ELR (cell line): ENCODE data around the gene SPEM3.

Experiments
- DNase-seq: peaks from one replicate; pipeline ENCODE4 v3.0.0-alpha.2; 2015; ENCODE audit warnings: low read depth

Gene SPEM3

GRCh38 chr17:7428557-7428956 is at the start of gene SPEM3:
Gene SPEM3, plus strand, starts transcription at chr17:7428857. Its CDS starts 46 bp downstream, at chr17:7428903.
- no peak for DNase-seq

DNA sequence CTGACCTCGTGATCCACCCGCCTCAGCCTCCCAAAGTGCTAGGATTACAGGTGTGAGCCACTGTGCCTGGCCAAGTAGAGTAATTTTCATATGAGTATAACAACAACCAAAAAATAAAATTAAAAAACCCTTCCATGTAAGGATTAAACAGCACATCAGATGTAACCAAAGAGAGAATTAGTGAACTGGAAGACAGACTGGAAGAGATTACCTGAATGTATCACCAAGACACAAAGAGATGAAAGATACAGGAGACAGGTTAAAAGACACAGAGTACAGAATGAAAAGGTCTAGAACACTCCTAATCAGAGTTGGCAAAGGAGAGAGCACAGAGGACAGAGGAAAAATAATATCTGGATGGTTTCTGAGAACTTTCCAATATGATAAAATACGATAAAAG is 49.5 kb upstream of the SPEM3 start:
- DNase-seq, result no peak

DNA sequence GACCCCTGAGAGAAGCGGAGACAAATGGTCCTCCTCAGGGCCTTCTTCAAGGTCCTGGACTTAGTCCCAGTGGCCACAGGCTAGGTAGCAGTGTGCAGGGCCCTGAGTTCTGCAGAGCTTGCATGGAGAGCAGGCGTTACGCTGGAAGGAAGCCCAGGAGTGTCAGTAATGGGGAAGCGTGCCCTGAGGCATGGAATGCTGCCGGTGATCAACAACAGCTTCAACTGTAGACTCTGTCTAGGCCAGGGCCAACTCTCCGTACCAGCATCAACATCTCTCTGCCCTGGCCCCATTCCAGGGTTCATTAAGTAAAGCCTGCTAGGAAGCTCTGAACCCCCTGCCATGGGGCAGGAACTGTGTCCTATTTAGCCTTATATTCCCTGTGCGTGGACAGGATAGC is 48.3 kb upstream of the SPEM3 start:
- peak; percentile 27 for DNase-seq

DNA sequence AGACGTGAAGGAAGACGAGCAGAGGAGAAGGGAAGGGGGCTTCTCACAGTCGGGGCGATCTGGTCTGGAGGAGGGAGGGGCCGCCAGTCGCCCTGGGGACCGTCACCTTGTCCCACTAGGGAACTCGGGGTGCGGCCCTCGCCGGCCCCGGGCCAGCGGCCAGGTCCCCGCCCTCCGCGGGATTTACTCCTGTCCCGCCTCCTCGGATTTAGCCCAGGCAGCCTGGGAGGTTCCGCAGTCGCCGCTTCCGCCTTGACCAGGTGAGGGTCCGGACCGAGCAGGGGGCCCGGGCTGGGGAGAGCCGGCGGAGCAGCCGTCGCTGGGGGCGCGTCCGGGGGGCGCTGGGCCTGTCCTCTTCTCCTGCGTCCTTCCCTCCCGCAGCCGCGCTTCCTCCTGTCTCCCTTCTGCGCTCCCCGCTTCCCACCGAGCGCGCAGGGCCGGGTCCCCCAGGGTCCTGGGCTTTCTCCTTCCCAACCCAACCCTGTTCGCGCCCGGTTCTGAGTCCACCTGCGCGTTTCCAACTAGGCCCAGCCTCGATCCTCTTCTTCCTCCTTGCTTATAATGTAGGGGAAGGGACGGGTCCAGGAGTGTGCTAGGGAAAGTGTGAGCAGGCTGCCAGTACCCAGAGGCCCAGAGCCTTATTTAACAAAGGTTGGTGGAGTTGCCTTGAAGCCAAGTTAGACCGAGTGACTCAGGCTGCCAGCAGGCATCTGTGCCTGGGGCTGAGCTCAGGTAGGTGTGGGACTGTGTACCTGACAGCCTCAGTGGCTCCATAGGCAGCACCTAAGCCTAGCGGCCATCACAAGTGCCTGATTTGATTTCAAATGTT is 47.6 kb upstream of the SPEM3 start, which contains the start of gene TNK1:
TNK1 (plus strand) TSS at position 235 of the 829 bp plus-strand sequence. CDS start 1,838 bp downstream, outside the sequence.
- DNase-seq, result peak; percentile 20

- no peak for DNase-seq
Observed at GRCh38 chr17:7382901-7383300, 45.8 kb upstream of the SPEM3 start.

- no peak for DNase-seq
Observed at GRCh38 chr17:7383371-7383741, 45.3 kb upstream of the SPEM3 start.

DNA sequence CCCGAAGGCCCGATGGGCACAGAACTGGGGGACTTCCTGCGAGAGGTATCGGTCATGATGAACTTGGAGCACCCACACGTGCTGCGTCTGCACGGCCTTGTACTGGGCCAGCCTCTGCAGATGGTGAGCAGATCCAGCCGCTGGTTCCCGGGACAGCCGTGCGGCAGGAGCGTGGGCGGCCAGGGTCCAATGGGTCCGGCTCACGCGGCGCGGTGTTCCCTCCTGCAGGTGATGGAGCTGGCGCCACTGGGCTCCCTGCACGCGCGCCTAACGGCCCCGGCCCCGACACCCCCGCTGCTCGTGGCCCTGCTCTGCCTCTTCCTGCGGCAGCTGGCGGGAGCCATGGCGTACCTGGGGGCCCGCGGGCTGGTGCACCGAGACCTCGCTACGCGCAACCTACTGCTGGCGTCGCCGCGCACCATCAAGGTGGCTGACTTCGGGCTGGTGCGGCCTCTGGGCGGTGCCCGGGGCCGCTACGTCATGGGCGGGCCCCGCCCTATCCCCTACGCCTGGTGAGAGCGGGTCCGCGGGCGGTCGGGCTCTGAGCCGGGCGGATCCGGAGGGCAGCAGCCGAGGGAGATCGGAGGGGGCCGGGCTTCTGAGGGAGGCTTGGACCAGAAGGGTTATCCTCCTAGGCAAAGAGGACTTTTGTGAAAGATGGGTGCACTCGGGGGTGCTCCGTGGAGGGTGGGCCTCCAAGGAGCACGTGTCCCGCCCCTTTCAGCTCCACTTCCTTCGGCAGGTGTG is 44.7 kb upstream of the SPEM3 start:
- DNase-seq, result peak; percentile 24

DNA sequence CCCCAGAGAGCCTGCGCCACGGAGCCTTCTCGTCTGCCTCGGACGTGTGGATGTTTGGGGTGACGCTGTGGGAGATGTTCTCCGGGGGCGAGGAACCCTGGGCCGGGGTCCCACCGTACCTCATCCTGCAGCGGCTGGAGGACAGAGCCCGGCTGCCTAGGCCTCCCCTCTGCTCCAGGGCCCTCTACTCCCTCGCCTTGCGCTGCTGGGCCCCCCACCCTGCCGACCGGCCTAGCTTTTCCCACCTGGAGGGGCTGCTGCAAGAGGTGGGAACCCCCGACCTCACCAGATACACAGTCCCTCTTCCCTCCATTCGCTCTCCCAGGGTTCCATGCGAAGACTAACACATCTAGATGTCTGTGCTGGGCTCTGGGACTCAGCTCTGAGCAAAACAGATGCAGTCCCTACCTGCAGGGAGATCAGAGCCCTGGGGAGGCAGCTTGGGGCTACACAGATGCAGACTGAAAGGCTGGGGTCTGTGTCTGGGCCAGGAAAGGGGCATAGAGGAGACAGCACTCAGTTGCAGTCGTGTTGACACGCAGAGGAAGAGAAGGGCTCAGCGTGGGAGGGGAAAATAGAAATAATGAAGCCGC is 44.1 kb upstream of the SPEM3 start:
- DNase-seq, result no peak

GRCh38 chr17:7388856-7389255 is 39.8 kb upstream of the SPEM3 start:
- no peak for DNase-seq

DNA sequence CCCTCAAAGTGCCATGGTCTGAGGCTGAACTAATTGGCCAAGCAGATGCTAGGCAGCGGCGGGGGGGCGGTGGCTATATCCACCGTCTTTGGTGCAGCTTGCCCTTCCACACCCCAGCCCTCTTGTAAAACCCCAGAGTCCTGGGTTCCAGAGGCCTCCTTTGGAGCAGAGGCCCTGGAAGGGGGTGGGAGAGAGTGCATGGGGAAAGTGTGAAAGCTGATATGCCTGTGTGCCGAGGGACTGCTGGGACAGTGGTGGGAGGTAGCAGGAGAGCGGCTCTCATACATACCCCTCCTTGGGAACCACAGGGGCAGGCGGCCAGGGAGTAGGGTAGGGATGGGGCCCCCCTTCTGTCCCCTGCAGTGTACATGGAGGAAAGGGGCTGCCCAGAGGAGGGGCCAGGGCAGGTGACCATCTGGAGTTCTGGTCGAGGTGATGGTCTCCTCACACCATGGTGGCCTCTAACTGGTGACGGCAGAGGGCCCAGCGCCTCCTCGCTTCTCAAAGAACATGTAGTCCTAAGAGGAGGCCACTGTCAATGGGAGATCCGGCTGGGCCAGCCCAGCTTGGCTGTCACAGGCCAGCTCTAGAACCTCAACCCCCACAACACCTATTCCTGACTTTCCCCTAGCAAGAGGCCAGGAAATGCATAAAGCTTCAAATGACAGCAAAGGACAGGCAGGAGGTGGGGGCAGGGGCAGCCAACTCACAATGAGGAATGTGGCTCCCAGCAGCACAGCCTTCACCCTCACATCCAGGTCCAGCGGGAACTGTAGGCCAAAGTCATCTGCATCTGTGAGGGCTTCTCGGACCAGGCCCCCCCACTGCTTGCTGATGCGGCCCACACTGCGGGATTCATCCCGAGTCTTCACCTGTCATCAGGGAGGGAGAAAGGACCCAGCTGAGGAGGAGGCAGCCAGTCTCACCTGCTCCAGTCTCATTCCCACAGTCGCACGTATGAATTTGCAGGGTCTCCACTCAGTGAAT is 38.4 kb upstream of the SPEM3 start:
- DNase-seq, result no peak

GRCh38 chr17:7391307-7391706 is 37.4 kb upstream of the SPEM3 start:
- DNase-seq, result no peak

DNA sequence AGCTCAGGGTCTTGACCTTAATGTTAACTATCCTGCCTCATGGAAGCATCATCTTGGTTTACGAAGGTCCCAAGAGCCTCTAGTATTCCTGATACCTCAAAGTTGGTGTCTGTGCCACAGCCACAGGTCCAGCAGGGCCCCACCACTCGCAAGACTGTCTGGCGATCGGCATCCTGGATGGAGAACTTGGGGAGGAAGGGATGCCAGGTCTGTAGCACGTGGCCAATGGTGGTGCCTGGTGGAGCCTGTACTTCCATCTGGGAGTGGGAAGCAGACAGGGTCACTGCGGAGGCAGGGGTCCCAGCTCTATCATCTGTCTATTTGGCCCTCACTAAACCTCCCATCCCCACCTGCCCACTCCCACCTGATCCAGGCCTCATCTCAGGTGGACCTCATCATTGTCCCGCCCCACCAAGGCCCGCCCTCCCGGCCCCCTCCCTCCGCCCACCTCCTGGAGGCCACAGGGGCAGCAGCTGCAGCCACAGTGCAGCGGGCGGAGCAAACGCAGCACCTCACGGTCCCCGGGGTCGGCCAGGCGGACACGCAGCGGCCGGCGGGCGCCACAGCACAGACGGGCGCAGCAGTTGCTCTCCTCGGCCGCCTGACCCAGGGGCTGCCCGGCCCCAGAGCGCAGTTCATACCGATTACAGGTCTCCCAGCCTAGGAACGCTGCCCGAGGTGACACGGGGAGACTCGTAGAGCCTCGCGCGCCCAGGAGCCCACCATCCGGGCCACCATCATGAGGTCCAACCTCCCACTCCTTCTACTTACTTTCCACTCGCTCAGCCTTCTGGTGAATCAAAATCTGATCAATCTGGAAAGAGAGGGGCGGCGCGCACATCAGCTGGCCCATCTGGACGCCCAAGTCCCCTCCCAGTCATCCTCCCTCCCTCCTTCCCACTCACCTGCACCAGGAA is 35.7 kb upstream of the SPEM3 start:
- no peak for DNase-seq

GRCh38 chr17:7393613-7394451 is 34.8 kb upstream of the SPEM3 start:
- peak; percentile 43 for DNase-seq

- peak; percentile 87 for DNase-seq
Observed at GRCh38 chr17:7394452-7395191, 34.0 kb upstream of the SPEM3 start, which contains the start of gene PLSCR3. Gene PLSCR3, minus strand, starts transcription at chr17:7394525. Its CDS starts 415 bp downstream, at chr17:7394110.

DNA sequence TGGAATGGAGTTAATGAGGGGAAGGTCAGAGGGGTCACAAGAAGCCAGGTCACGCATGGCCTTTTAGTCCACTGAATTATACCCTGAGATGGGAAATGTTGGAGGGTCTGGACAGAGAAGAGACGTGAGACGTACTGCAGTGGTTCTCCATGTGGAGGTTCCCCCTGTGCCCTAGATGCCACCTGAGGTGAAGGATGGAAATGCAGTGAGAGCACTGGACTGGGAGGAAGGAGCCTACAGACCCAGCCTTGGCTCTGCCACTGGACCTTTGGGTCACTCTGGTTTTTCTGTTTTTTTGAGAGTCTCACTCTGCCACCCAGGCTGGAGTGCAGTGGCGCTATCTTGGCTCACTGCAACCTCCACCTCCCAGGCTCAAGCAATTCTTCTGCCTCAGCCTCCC is 32.5 kb upstream of the SPEM3 start:
- DNase-seq, result no peak

DNA sequence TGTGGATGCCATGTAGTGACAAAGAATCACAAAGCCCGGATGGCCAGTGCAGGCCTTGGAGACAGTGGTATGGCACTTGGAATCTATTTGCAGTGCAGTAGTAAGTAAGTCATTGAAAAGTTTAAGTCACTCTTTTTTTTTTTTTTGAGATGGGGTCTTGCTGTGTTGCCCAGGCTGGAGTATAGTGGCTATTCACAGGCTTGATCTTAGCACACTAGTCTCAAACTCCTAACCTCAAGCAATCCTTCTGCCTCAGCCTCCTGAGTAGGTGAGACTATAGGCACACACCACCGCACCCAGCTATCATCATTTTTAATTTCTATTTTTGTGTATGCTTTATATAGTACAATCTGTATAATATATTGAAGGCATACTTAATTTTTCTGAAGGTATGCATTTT is 30.0 kb upstream of the SPEM3 start:
- no peak for DNase-seq

- DNase-seq, result no peak
Observed at GRCh38 chr17:7403043-7403726, 25.5 kb upstream of the SPEM3 start.

- peak; percentile 87 for DNase-seq
Observed at GRCh38 chr17:7403727-7403976, 25.0 kb upstream of the SPEM3 start.
